AG04449 (cell line): ENCODE data around the gene ORM2.

ENCODE experiments used
- CTCF ChIA-PET: fragments of 350-600 bp; formaldehyde crosslinking; extraction: SDS; loops from one replicate; lab custom pipeline; 2021; ENCODE audit warnings: antibody characterized with exemption; lab: Yijun Ruan, JAX
- POLR2A ChIA-PET: fragments of 400-600, 350-600 bp; formaldehyde crosslinking; extraction: SDS; loops from one replicate; lab custom pipeline; 2020; ENCODE audit warnings: antibody characterized with exemption, inconsistent platforms; lab: Yijun Ruan, JAX
- DNase-seq: peaks from one replicate; pipeline ENCODE4 v3.0.0-alpha.2; 2010; ENCODE audit warnings: low read depth, low spot score
- H3K4me3 ChIP-seq: 2 replicates; pipeline ENCODE4 v1.5.1; 2011; ENCODE audit warnings: low read depth, mild to moderate bottlenecking, control low read depth, low read length
- TF ChIP-seq, protein P1 (sequence below): IDR thresholded peaks from one replicate; pipeline ENCODE4 v1.5.1; 2011; ENCODE audit warnings: mild to moderate bottlenecking, moderate library complexity, low read length, control low read depth, inconsistent platforms; ENCODE audit not compliant: insufficient read depth; ENCODE audit errors: missing control alignments

ORM2 gene

DNA sequence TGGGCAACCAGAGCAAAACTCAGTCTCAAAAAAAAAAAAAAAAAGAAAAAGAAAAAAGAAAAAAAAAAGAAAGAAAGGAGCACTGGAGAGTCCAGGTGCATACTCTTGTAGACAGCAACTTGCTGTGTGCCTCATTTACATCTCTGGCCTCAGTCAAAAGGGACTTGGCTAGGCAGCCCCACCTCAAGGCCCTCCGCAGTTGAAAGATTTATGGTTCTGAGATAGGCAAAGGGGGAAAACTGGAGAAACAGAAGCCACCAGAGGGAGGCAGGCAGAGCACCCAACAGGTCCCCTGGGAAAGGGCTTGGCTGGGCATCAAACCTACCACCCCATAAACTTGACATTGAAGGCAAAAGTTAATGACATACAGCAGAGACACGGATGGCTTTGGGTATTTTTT is 6.1 kb downstream of the ORM2 start:
- ChIA-PET POLR2A (no interaction called here), CTCF (no interaction called here)
- TF ChIP-seq, protein P1, sequence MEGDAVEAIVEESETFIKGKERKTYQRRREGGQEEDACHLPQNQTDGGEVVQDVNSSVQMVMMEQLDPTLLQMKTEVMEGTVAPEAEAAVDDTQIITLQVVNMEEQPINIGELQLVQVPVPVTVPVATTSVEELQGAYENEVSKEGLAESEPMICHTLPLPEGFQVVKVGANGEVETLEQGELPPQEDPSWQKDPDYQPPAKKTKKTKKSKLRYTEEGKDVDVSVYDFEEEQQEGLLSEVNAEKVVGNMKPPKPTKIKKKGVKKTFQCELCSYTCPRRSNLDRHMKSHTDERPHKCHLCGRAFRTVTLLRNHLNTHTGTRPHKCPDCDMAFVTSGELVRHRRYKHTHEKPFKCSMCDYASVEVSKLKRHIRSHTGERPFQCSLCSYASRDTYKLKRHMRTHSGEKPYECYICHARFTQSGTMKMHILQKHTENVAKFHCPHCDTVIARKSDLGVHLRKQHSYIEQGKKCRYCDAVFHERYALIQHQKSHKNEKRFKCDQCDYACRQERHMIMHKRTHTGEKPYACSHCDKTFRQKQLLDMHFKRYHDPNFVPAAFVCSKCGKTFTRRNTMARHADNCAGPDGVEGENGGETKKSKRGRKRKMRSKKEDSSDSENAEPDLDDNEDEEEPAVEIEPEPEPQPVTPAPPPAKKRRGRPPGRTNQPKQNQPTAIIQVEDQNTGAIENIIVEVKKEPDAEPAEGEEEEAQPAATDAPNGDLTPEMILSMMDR = no peak
- no peak for DNase-seq
- no peak overlapping the region for H3K4me3 ChIP-seq

DNA sequence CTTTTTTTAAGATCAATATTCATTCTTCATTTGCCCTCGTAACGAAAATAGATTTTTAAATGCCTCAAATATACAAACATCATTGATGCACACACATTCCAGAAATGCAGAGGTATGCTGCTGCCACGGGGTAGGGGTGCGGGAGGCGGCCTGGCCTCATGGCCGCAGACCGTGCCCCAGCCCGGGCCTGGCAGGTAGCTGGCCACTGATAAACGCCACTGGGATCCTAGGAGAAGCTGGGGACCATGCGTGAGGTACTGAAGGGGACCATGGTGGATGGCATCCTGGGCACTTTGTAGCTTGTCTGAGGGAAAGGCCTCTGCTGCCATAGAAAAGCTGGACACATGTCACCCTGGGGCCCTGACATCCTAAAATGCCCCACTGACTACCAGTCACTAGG is 6.5 kb downstream of the ORM2 start:
- TF ChIP-seq, protein P1 = no peak
- POLR2A ChIA-PET = no interaction called here
- CTCF ChIA-PET = interaction anchor here (1.4 kb wide), 1 partner anchor 29 kb away, joined by 3 read pairs; no protein-coding TSS in a partner anchor

DNA sequence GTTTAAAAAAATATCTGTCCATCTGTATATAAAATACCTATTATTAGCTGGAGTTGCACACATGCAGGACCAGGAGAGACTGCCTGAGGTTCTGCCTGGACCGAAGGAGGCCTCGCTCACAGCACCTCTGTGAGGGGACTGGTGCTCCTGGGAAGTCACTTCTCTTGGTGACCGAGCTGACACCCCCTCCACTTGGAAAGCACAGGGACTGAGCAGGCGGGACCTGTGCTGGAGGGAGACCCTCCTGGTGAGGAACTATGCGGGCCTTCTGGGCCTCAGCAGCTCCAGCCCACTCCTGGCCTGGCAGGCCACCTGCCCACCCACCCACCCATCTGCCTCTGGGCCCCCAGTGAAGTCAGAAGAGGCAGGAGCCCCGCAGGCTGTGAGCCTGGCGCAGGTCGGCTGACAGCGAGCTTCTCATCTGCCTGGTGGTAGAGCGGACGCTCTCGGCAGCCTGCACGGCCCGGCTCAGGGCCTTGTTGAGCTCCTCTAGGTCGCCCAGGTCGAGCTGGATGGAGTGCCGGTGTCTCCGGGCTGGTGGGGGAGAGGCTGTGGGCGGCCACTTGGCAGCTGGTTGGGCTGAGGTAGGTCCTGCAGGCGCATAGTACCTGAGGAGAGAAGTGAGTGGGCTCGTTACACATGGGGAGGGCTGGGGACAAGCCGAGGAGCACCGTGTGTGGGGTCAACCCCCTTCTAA is 7.2 kb downstream of the ORM2 start:
- ChIA-PET POLR2A (no interaction called here), CTCF (interaction anchor here (1.4 to 4.5 kb wide), 2 partner anchors 12 to 28 kb away, joined by 3 to 35 read pairs; no protein-coding TSS in a partner anchor)
- DNase-seq = no peak
- TF ChIP-seq, protein P1 = no peak
- no peak overlapping the region for H3K4me3 ChIP-seq

More for the DNA sequence above, 6.5 kb downstream of the ORM2 start:
- no peak for DNase-seq
- no peak overlapping the region for H3K4me3 ChIP-seq

DNA sequence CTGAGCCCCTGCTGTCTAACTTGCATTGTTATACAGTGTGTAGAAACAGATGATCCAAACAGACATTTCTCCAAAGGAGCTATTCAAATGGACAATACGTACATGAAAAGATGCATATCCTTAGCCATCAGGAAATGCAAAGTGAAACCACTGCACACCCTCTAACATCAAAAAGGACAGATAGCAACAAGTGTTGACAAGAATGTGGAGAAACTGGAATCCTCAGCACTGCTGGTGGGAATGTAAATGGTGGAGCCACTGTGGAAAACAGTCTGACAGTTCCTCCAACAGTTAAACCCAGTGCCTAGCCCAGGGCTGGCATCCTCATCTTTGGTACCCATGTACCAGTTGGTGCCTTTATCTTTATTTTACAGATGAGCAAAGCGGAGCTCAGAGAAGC is 8.5 kb downstream of the ORM2 start:
- DNase-seq = no peak
- ChIA-PET POLR2A (no interaction called here), CTCF (interaction anchor here (0.8 to 4.5 kb wide), 10 partner anchors 11 to 255 kb away, joined by 3 to 35 read pairs (median 6); partner anchors contain the start of gene AKNA)
- TF ChIP-seq, protein P1 = no peak
- no peak overlapping the region for H3K4me3 ChIP-seq

DNA sequence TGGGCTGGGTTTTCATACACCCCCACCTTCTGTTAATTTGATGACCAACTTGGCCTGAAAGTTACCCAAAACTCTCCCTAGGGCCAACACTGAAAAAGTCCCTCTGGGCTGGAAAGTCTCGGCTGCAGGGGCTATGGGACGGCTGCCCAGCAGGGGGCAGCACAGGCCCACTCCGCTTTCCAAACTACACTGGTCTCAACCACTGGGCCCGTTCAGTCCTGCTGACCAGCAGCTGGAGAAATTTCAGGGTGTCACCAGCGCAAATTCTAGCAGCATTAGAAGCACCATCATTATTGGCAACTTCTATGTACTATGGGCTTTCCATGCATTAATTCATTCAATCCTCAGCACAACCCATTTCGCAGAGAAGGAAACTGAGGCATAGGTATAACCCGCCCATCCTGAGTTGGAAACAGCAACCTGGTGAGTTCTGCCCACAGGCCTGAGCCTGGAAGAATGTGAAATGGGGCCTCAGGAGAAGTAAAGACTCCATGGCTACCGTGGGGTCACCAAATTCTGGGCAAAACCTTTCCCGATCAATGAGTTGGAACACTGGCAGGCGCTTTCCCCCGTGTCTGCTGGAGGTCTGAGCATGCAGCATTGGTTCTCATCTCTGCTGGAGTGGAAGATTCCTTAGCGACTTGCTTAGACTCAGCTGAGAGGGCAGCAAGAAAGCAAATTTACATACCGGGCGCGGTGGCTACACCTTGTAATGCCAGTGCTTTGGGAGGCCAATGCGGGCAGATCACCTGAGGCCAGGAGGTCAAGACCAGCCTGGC is 9.7 kb downstream of the ORM2 start:
- TF ChIP-seq, protein P1 = peak; percentile 88
- CTCF ChIA-PET = interaction anchor here (0.7 to 4.5 kb wide), 19 partner anchors 10 to 314 kb away, joined by 3 to 35 read pairs (median 4); partner anchors contain the start of gene AKNA
- no peak overlapping the region for H3K4me3 ChIP-seq
- POLR2A ChIA-PET = no interaction called here
- DNase-seq = no peak
